Measurements from ENCODE around the gene TSC22D1.

GRCh38 chr13:44401577-44401976 lies 174.6 kb downstream of the TSC22D1 start:
- TF ChIP-seq CTCF (IDR thresholded peaks at IDR 0.05): no peak
- TF ChIP-seq POLR2A (IDR thresholded peaks at IDR 0.05): no peak
